K562 (cell line): ENCODE data around the gene MEX3C. TPM values are rescaled to one million over a fixed set of nuclear protein-coding genes. Genes with fewer than 3 reads are reported as not detected.

ENCODE experiments used
- ATAC-seq: fragments of 200-7000 bp; cut with Tn5 transposase; 3 replicates; pipeline ENCODE4 v1.9.1; 2020; ENCODE audit warnings: moderate library complexity
- BruUV-seq: library from RNA; stranded (reverse); fragments of 400-500 nt; replicated peaks from 2 replicates; lab custom pipeline; 2021; lab: Mats Ljungman, UMichigan
- CTCF ChIA-PET: fragments of 300-600 bp; formaldehyde crosslinking; extraction: SDS; loops from one replicate; lab custom pipeline; 2021; ENCODE audit warnings: low intra/inter-chr PET ratio; lab: Yijun Ruan, JAX
- POLR2A ChIA-PET: fragments of 300-600, 350-650 bp; sonication (Branson Sonifier 250); formaldehyde crosslinking; extraction: SDS; loops from one replicate; lab custom pipeline; 2021; ENCODE audit warnings: antibody characterized with exemption, inconsistent platforms; lab: Yijun Ruan, JAX
- DNase-seq, 4 experiments: peaks; one replicate each; pipeline versions ENCODE4 v3.0.0 to v3.0.0-alpha.2; 2011 to 2018; ENCODE audit warnings: low spot score in 3 of 4, mixed read lengths in 3 of 4; ENCODE audit errors: extremely low read depth in 1 of 4
- FAIRE-seq: peaks from 2 replicates; lab custom pipeline; 2011; peaks lifted over from hg19 to GRCh38; lab: Jason Lieb, UNC
- H2AFZ ChIP-seq: 2 replicates; pipeline ENCODE4 v1.6.0; 2011; ENCODE audit warnings: low read depth, low read length, control low read depth, inconsistent platforms
- H3K27ac ChIP-seq: fragments of 200-600 bp; 3 replicates; pipeline ENCODE4 v1.8.0; 2011; ENCODE audit warnings: low read depth, mild to moderate bottlenecking, control low read depth, inconsistent platforms, low read length, moderate library complexity, mixed read lengths; ENCODE audit errors: extremely low read depth
- H3K27me3 ChIP-seq, 2 experiments: fragments of 300-600 bp in 1 of 2; 2 replicates in 1 of 2; 3 replicates in 1 of 2; pipeline versions ENCODE4 v1.6.0 to v1.8.0; 2011; ENCODE audit warnings: inconsistent platforms in 2 of 2, low read length in 2 of 2, mild to moderate bottlenecking in 1 of 2, mixed read lengths in 1 of 2, moderate library complexity in 1 of 2; ENCODE audit not compliant: control insufficient read depth in 2 of 2, insufficient read depth in 2 of 2
- H3K36me3 ChIP-seq: fragments of 300-600 bp; 3 replicates; pipeline ENCODE4 v1.8.0; 2011; ENCODE audit warnings: mild to moderate bottlenecking, low read length, inconsistent platforms; ENCODE audit not compliant: control insufficient read depth, insufficient read depth
- H3K4me1 ChIP-seq, 2 experiments: fragments of 200-600 bp in 1 of 2; replicated peaks in 1 of 2; 2 replicates in 1 of 2; 3 replicates in 1 of 2; pipeline versions ENCODE4 v1.5.1 to v1.8.0; 2011; ENCODE audit warnings: inconsistent platforms in 2 of 2, low read length in 2 of 2, mild to moderate bottlenecking in 1 of 2, mixed read lengths in 1 of 2, moderate library complexity in 1 of 2; ENCODE audit not compliant: control insufficient read depth in 2 of 2, insufficient read depth in 2 of 2
- H3K4me2 ChIP-seq: 2 replicates; pipeline ENCODE4 v1.6.1; 2011; ENCODE audit warnings: low read length, control low read depth, inconsistent platforms, mixed read lengths; ENCODE audit not compliant: insufficient read depth
- H3K4me3 ChIP-seq: fragments of 200-600 bp; sonication (generic), shearing (Covaris generic); 2 replicates; pipeline ENCODE4 v1.5.1; 2016; ENCODE audit warnings: control low read depth, inconsistent platforms
- H3K79me2 ChIP-seq: fragments of 200-600 bp; 3 replicates; pipeline ENCODE4 v1.8.0; 2011; ENCODE audit warnings: low read length, inconsistent platforms; ENCODE audit not compliant: control insufficient read depth, insufficient read depth
- H3K9ac ChIP-seq, 2 experiments: 2 replicates each; pipeline versions ENCODE4 v1.6.0 to v1.6.1; 2011; ENCODE audit warnings: low read depth in 2 of 2, low read length in 2 of 2, control low read depth in 1 of 2, inconsistent platforms in 1 of 2, mild to moderate bottlenecking in 1 of 2, mixed read lengths in 1 of 2; ENCODE audit not compliant: insufficient read depth in 1 of 2
- H3K9me1 ChIP-seq: one replicate; pipeline ENCODE4 v1.6.0; 2011; ENCODE audit warnings: inconsistent platforms, mild to moderate bottlenecking, low read length, moderate library complexity; ENCODE audit not compliant: control insufficient read depth, insufficient read depth
- H3K9me3 ChIP-seq: replicated peaks from 2 replicates; pipeline ENCODE4 v1.5.1; 2011; ENCODE audit warnings: low read depth, low read length, inconsistent platforms; ENCODE audit not compliant: control insufficient read depth, insufficient read depth
- H4K20me1 ChIP-seq: replicated peaks from 2 replicates; pipeline ENCODE4 v1.6.1; 2011; ENCODE audit warnings: low read length, inconsistent platforms, mixed read lengths; ENCODE audit not compliant: control insufficient read depth, insufficient read depth
- ARNT ChIP-seq, 2 experiments: fragments of 450-650 bp; IDR thresholded peaks; 2 replicates each; pipeline ENCODE4 v1.6.1; 2016; ENCODE audit warnings: mild to moderate bottlenecking in 1 of 2
- CBFA2T2 ChIP-seq: fragments of 450-650 bp; conservative IDR thresholded peaks from 2 replicates; pipeline ENCODE4 v1.6.1; 2017; ENCODE audit warnings: mild to moderate bottlenecking
- DACH1 ChIP-seq: fragments of 450-650 bp; IDR thresholded peaks from 2 replicates; pipeline ENCODE4 v1.6.1; 2018; ENCODE audit not compliant: partially characterized antibody
- E2F3 ChIP-seq: fragments of 250-450 bp; sonication (Bioruptor Pico); IDR thresholded peaks from 2 replicates; pipeline ENCODE4 v1.4.0; 2020; ENCODE audit warnings: mild to moderate bottlenecking
- EGR1 ChIP-seq: fragments of 450-650 bp; conservative IDR thresholded peaks from 2 replicates; pipeline ENCODE4 v1.6.1; 2017; ENCODE audit warnings: mild to moderate bottlenecking
- ELF4 ChIP-seq: fragments of 450-650 bp; formaldehyde crosslinking; IDR thresholded peaks from 2 replicates; pipeline ENCODE4 v1.4.0; 2022; ENCODE audit warnings: missing genetic modification characterization
- MIER1 ChIP-seq: fragments of 450-650 bp; IDR thresholded peaks from 2 replicates; pipeline ENCODE4 v1.6.1; 2016; ENCODE audit warnings: antibody characterized with exemption, mild to moderate bottlenecking, low read depth
- MTA3 ChIP-seq: fragments of 450-650 bp; formaldehyde crosslinking; IDR thresholded peaks from 2 replicates; pipeline ENCODE4 v1.6.1; 2017; ENCODE audit warnings: mild to moderate bottlenecking, borderline replicate concordance
- NR2C2 ChIP-seq, 2 experiments: fragments of 200-800 bp in 1 of 2; sonication (Bioruptor generic) in 1 of 2; sonication (generic) in 1 of 2; formaldehyde crosslinking in 1 of 2; IDR thresholded peaks; 2 replicates each; pipeline versions ENCODE4 v1.6.1 to v1.8.0; 2016 to 2022; ENCODE audit warnings: mild to moderate bottlenecking in 1 of 2, missing compliant biosample characterization in 1 of 2, missing genetic modification characterization in 1 of 2, missing genetic modification reagents in 1 of 2
- PRPF4 ChIP-seq: fragments of 200-400 bp; formaldehyde crosslinking; IDR thresholded peaks from one replicate; pipeline ENCODE4 v1.6.1; 2017; ENCODE audit warnings: low read length, low read depth, mild to moderate bottlenecking; ENCODE audit not compliant: insufficient read depth, poor library complexity, severe bottlenecking
- SMC3 ChIP-seq: conservative IDR thresholded peaks from 2 replicates; pipeline ENCODE4 v1.6.1; 2011; ENCODE audit warnings: low read depth, low read length, improper control_type of control experiment; ENCODE audit not compliant: insufficient read depth
- THRAP3 ChIP-seq: fragments of 450-650 bp; IDR thresholded peaks from 2 replicates; pipeline ENCODE4 v1.6.1; 2016; ENCODE audit warnings: mild to moderate bottlenecking, inconsistent platforms, borderline replicate concordance
- TOE1 ChIP-seq, 2 experiments: fragments of 450-650 bp in 1 of 2; sonication (generic) in 1 of 2; formaldehyde crosslinking in 1 of 2; IDR thresholded peaks; 2 replicates each; pipeline versions ENCODE4 v1.7.1 to v1.8.0; 2016 to 2022; ENCODE audit warnings: borderline replicate concordance in 2 of 2, mild to moderate bottlenecking in 2 of 2, antibody characterized with exemption in 1 of 2, inconsistent platforms in 1 of 2, low read depth in 1 of 2, missing genetic modification reagents in 1 of 2, moderate library complexity in 1 of 2
- ZBTB34 ChIP-seq: fragments of 250-450 bp; sonication (Bioruptor Pico); IDR thresholded peaks from 2 replicates; pipeline ENCODE4 v1.8.0; 2021; ENCODE audit warnings: mild to moderate bottlenecking, moderate library complexity
- ZNF696 ChIP-seq: fragments of 250-450 bp; sonication (Bioruptor Pico); conservative IDR thresholded peaks from 2 replicates; pipeline ENCODE4 v1.4.0; 2020; ENCODE audit warnings: mild to moderate bottlenecking, moderate library complexity
- WGBS: fragments of 100-300 bp; shearing (Covaris generic); methylation state at CpG from one replicate; pipeline ENCODE4 v1.1.6; 2016; ENCODE audit warnings: low coverage, mixed read lengths; ENCODE audit not compliant: insufficient coverage; ENCODE audit errors: missing lambda C conversion rate; 5-methylcytosine and 5-hydroxymethylcytosine counted together
- in situ Hi-C: fragments of 300-500 bp; cut with MboI; formaldehyde crosslinking; loops from 4 replicates; pipeline ENCODE4 v1.15.0; 2018; ENCODE audit warnings: inconsistent platforms, mixed read lengths
- intact Hi-C: fragments of 100-400 bp; cut with micrococcal nuclease; formaldehyde crosslinking; loops from 2 replicates; pipeline ENCODE4 v1.14.2; 2022
- polyA plus RNA-seq, 8 experiments: library from polyadenylated mRNA; depleted of rRNA in 4 of 8; stranded (reverse) in 5 of 8; unstranded in 3 of 8; fragments of >200 nt; fragmentation: Nextera tagmentation in 2 of 8; fragmentation: Illumina TruSeq in 1 of 8; extraction: Ambion mirVana in 2 of 8; extraction: Trizol in 1 of 8; gene quantifications; 2 replicates each; pipeline versions ENCODE4 v1.2.1 to v1.2.3, GENCODE V29; 2011 to 2014; ENCODE audit warnings: inconsistent platforms in 1 of 8, missing spikeins in 1 of 8
- total RNA-seq, 7 experiments: library from RNA; depleted of rRNA in 6 of 7; stranded (reverse); fragments of >200 nt in 6 of 7; fragmentation: Illumina TruSeq in 2 of 7; extraction: Trizol in 2 of 7; gene quantifications; 2 replicates each; pipeline versions ENCODE4 v1.2.1 to v1.2.3, GENCODE V29; 2011 to 2021; ENCODE audit warnings: low replicate concordance in 1 of 7

MEX3C gene
- total and polyA plus RNA-seq, 9 of the 15 experiments (the other 6 are each of a cell fraction or from before 2014, with no cell fraction given): 2.4 to 14.2 (median 10.6) TPM

DNA sequence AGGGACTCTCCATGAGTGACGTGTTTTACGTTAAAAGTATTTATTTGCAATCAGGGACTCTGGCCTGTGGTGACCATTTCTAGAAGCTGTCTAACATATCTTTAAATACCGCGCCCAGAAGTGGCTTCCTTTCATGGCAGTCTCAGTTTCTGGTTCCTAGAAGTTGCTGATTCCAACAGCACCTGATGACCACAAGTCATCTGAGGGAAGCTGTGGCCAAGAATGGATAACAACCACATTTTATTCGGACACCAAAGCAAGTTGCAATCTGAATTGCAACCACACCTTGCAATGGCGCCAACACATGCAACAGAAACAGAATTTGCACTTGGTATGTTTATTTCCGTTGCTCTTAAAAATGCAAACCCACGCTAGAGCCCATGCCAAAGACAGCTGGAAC, 33.1 kb downstream of the MEX3C start:
- no peaks in the 10 kb centered on the region for H3K36me3 ChIP-seq
- H3K9me1 ChIP-seq: no peaks in the 10 kb centered on the region
- intact Hi-C loops (no loop called here), in situ Hi-C loops (no loop called here)
- H2AFZ ChIP-seq: no peak overlapping the region
- no peak overlapping the region for H3K4me2 ChIP-seq
- CTCF ChIA-PET: no interaction called here
- WGBS: 4% methylated on average over 8 of the region's 8 CpGs
- no peak overlapping the region for H3K9ac ChIP-seq
- no peaks in the 10 kb centered on the region for H3K9me3 ChIP-seq
- no peaks in the 10 kb centered on the region for H3K79me2 ChIP-seq
- ATAC-seq (no peak), FAIRE-seq (no peak)
- BruUV-seq: no TSS peak
- no peak overlapping the region for H3K27ac ChIP-seq
- TF ChIP-seq ARNT (IDR thresholded peaks at IDR 0.05): no peak
- no peak for TF ChIP-seq NR2C2 (CRISPR knock-in tag; IDR thresholded peaks at IDR 0.05)
- TF ChIP-seq NR2C2 (tag; IDR thresholded peaks at IDR 0.05): no peak
- TF ChIP-seq MTA3: no peak
- no peak for TF ChIP-seq E2F3
- no peak for TF ChIP-seq DACH1
- no peak for TF ChIP-seq TOE1 (IDR thresholded peaks at IDR 0.05; ENCODE audit: borderline replicate concordance)
- no peak for TF ChIP-seq TOE1 (CRISPR knock-in tag; IDR thresholded peaks at IDR 0.05; ENCODE audit: borderline replicate concordance, low read depth)
- TF ChIP-seq EGR1: no peak
- TF ChIP-seq ELF4: no peak
- no peak for TF ChIP-seq THRAP3
- TF ChIP-seq ZNF696: no peak
- TF ChIP-seq SMC3: no peak
- no peak for TF ChIP-seq MIER1
- no peak for TF ChIP-seq CBFA2T2
- TF ChIP-seq PRPF4: no peak
- no peak for TF ChIP-seq ZBTB34 (CRISPR knock-in tag)
- TF ChIP-seq, all 486 proteins: peak for 0
- Histone ChIP-seq H3K4me1 (no peaks in the 10 kb centered on the region; a peak in 1 of 5 replicates), H3K4me3 (no peak overlapping the region), H4K20me1 (no peaks in the 10 kb centered on the region), H3K27me3 (peaks cover 0 to 16% of the 10 kb centered on the region in 2 experiments; a peak in 2 of 5 replicates)
- POLR2A ChIA-PET: interaction anchor here (1.1 kb wide), 1 partner anchor 14 kb away, joined by 3 read pairs; no protein-coding TSS in a partner anchor
- DNase-seq: no peak
